Stimulated activated CD4-positive, alpha-beta T cell treated with anti-CD3 and anti-CD28 coated beads, Interleukin-4, amount 100 ng/mL, for 24 hours (primary cell): ENCODE data around the gene RBMS3.
"Not testable (repeated sequence)": the region's sequence is repeated elsewhere in the genome, so short reads cannot be mapped to it uniquely, and the experiment has no call there.

Experiments used
- DNase-seq: peaks from one replicate; pipeline ENCODE4 v3.0.0-alpha.2; 2020

The RBMS3 gene

DNA sequence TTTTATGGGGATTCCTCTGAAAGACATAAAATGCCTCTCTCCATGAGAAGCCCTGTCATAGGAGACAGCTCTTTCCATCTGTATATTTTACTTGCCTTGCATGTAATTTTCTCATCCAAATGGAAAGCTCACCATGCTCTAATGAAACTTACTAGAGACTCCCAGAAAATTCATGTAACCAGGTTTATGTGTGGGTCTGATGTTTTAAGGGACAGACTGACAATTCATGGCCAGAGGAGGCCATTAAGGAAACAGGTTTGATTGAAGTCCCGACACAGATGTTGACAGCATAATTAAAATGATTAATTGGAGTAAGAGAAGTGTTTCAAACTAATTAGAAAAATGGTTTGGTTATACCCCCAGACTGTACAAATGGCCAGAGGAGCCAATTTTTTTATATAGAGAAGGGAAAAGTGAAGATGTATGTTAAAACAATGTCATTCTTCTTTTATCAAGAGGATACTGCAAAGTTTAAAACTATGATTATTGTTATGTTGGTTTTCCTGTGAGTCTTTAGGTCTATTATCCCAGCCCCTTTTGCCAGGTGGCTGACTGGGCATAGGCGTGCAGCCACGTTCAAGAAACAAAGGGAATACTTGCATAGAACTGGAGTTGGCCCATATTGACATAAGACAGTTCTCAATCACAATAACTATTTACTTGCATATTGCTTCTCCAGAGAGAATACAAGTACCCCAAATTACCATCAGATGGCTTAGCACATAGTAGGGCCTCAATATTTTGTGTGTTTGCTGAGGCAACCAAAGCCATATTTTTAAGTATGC, 64.8 kb downstream of the RBMS3 start:
- no peak for DNase-seq

DNA sequence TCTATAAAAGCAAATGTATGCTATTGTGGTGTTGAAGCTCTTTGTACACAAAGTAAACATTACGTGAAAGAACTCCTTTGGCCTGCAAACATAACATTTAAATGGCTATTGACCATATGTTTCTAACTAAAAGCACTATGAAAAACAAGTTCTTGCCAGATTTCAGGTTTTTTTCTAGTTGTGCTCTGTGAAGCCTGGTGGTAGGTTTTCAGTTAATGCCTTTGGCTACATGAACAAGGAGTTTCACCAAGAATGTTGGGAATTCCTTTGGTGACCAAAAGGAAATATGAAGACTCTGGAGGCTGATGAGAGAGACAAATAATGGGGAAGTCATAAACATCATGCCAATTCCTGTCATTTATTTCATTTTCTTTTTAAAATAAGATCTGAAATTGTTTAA, 66.0 kb downstream of the RBMS3 start:
- no peak for DNase-seq

DNA sequence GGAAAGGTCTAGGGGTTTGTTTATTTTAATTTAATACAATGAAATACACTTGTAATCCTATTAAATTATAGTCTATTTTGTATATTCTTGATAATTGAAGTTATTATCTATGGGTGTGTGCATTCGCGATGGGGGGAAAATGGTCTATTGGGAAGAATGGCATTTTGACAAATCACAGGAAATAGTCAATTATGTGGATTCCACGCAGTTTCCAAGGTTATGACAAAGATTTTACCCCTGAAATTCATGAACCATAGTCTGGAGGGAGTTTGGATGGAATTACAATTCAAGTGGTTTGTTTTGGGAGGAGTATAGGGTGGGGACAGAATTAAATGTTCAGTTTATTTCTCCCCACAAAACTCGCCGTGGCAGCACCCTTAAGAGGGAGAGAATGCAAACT, 66.5 kb downstream of the RBMS3 start:
- no peak for DNase-seq

DNA sequence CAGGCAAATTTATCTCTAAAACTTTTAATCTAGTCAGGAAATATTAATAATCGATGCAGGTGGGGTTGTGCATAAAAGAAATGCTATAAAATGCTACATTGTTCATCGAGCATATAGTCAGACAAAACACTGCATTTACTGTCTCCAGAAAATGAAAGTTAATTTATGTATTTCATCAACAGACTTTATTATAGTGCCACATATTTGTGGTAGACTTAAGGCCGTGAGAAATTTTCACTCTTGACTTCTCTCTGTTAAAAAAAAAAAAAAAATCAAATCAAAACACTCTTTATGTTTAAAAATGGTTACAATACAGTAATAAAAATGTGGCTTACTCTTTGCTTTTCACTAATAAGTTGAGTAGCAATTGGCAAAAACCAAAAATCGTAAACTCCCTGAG, 67.4 kb downstream of the RBMS3 start:
- no peak for DNase-seq

- DNase-seq, result no peak
Observed at GRCh38 chr3:29349049-29349448, 68.2 kb downstream of the RBMS3 start.

GRCh38 chr3:29353807-29354206, 72.9 kb downstream of the RBMS3 start:
- DNase-seq, result no peak

DNA sequence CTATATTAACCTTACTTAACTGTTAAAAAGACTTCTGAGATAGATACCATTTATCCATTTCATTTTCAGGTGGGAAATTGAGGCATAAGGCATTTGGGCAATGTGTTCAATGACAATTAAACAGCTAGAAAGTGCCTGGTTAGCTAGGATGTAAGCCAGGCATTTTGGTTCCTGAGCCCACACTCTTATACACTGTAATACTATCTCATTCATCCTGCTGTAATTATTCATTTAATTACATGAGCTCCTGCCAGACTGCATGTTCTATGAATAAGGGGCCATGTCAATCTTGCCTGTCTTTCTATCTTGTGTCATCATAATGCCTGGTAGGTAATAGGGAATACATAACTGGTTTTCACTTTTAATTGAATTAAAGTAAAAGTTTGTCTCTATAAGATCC, 74.0 kb downstream of the RBMS3 start:
- DNase-seq, result no peak

- DNase-seq, result no peak
Observed at GRCh38 chr3:29356062-29356461, 75.2 kb downstream of the RBMS3 start.

DNA sequence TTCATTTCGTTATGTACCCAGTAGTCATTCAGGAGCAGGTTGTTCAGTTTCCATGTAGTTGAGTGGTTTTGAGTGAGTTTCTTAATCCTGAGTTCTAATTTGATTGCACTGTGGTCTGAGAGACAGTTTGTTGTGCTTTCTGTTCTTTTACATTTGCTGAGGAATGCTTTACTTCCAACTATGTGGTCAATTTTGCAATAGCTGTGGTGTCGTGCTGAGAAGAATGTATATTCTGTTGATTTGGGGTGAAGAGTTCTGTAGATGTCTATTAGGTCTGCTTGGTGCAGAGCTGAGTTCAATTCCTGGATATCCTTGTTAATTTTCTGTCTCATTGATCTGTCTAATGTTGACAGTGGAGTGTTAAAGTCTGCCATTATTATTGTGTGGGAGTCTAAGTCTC, 79.4 kb downstream of the RBMS3 start:
- DNase-seq, result not testable (repeated sequence)

DNA sequence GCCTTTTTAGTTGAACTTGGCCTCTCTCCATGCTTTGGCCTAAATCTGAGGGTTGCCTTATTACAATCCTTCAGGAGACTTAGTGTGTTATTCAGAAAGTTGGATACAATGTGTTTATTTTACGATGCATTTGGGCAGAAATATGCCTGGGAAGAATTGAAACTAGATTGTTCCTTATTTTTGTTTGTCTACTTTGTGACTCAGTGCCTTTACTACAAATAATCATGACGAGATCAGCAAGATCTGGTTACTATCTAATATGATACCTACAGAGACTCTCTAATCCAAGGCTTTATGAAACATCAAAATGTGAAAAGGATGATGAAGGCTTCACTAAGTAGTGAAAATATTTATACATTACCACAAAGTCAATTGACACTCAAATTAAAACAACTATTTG, 82.2 kb downstream of the RBMS3 start:
- DNase-seq, result no peak

- no peak for DNase-seq
Observed at GRCh38 chr3:29370021-29370420, 89.2 kb downstream of the RBMS3 start.

DNA sequence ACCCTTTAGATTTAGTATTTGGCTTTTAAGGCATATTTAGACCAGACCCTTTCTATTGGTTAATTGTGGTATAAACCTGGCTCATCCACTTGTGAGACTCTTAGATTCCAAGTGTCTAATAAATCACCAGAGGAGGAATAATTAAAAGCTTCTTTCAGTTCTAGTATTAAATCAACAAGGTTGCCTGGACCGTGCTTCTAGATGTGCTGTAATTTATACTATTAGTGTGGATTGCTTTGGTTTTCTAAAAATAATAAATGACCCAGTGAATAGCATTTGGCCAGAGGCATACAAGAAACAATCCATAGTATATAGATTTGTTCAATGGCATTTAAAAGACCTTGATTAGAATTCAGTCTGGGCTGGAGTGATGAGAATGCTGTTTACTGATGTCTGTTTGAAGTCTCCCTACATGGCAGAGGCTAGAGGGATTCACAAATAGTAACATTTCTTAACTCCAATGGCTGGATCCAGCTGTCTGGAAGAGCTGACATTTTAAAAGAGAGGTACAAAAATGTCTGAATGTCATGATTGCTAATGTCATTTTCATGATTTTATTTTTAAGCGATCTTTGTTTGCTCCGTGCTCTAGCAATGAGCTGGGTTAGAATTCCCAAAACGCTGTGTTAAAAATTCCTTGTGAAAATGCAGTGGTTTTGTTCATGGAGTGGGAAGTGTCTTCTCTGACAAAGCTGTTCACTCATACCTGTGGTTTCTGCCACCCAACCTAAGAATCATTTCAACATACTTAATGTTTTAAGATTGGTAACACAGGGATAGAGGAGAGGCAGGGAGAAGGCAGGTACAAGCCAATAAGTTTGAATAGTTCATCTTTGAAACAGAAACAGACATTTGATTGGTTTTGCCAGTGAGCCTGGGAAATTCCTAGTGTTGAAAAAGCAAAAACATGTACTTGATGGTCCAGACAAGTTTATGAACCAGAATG, 89.9 kb downstream of the RBMS3 start:
- no peak for DNase-seq

DNA sequence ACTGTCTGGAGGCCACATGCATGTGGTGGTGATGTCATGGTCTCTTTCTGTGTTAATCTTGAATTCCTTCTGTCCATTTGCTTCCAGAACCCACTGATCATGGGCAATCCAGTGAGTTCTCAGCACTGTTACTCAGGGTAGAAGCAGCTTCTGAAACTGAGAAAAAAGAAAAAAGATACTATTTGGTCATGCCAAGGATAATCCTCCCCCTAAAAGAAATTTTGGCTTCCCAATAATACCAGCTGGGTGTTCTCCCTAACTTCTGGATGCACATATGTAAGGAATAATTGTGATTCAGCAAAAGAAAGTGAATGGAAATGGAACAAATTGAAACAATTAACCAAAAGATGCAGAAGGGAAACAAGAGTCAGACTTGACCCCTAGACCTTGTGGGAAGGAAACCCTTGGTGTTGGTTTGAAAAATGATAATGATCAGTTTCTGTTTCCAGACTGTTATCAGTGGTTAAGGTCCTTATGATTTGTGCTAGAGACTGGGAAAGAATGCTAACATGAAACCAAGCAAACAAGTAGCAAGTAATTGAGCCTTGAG, 92.3 kb downstream of the RBMS3 start:
- DNase-seq, result no peak

GRCh38 chr3:29374226-29374625, 93.4 kb downstream of the RBMS3 start:
- no peak for DNase-seq

GRCh38 chr3:29379097-29379496, 98.2 kb downstream of the RBMS3 start:
- no peak for DNase-seq

DNA sequence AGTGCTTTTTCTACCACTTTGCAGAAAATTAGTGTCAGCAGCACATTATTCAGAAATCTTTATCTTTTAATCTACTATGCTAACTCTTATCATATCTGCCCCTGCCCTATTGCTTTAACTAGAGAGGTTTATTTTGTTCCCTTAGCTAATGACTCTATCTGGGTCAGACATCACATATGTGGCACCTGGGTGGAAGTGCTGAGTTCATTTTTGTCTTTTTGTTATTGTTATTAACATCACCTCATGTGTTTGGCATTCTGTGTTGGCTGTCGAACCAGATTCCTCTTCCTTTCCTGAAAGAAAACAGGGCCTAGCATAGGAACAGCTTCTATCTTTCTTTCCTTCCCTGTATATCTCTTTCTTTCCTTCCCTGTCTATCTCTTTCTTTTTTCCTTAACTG, 100.7 kb downstream of the RBMS3 start:
- DNase-seq, result no peak

DNA sequence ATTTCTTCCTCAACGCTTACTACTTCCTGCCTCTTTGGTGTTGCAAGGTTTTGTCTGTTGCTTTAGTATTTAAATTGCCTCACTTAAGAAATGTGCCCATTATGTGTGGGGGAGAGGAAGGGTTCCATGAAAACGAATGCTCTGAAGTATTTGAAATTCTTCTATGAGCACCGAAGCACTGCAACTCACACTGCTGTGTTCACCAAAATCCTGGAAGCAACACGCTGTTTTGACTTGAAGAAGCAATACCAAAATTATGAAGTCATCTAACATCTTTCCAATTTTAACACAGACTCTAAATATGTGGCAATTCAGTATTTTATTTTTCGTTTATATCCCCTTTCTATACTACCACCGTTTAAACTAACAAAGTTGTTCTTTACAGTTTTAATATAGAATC, 101.5 kb downstream of the RBMS3 start:
- DNase-seq, result no peak

- no peak for DNase-seq
Observed at GRCh38 chr3:29382845-29383244, 102.0 kb downstream of the RBMS3 start.

- DNase-seq, result no peak
Observed at GRCh38 chr3:29384640-29385039, 103.8 kb downstream of the RBMS3 start.

- DNase-seq, result no peak
Observed at GRCh38 chr3:29385046-29385830, 104.4 kb downstream of the RBMS3 start.

GRCh38 chr3:29389362-29389761, 108.5 kb downstream of the RBMS3 start:
- no peak for DNase-seq

DNA sequence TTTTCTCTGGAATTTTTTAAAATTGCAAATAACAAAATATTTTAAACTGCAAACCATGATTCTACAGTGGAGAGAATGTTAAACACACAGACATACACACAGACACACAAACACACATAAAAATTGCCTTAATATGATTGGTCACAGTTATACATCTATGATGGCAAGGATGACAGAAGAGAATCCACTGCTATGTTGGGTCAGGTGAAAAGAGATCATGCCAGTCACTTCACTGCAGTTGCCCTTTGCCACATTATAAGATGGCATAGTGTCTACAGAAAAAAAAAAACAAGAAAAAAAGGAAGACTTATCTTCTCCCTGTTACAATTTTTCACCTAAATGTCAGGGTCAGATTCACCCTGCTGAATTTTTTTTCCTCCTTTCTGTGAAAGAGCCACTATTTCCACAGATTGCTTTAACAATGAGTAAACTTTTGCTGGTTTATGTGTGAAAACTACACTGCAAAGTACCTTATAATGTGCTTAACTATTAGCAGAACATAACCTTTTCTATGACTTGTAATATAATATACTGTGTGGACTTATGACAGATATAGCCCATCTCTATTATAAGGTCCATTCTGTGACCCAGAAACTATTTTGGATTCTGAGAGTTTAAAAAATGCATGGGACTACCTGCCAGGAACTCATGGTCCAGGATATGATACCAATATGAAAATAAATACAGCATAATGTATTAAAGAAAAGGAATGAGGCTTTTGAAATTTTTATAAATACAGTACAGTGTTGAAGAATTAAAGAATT, 111.9 kb downstream of the RBMS3 start:
- DNase-seq, result no peak
